ENCODE data around the gene SUN3.

DNA sequence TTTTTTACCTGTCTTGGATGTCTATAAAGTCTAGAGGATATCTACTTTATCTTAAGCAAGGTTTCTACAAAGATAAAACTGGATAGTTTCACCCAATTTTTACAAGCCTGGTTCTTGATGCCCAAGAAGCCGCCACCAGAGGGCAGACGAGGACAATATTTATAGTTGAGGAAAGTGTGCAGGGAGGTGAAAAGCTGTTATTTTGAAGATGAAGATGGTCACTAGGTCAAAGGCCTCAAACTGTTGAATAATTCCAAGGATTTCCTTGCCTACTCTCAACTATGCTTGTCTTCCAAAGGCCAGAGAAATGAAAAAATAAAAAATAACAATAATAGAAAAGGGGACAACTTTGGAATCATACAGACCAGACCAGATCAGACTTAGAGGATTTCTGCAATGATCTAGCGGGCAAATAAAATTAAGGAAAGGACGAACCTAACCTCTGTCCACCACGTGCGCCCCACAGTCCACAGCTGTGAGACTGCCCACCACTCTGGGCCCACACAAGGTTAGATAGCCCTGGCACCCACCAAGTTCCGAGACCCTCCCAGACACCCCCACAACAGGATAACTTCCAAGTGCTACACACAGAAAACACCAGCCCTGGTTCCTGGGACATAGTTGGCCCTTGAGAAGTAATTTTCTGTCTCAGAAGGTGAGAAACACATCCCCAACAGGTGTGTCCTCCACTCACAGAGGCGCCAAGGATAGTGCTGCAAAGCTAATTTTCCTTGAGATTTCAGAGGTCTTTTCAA lies 83.5 kb downstream of the SUN3 start:
- TF ChIP-seq, protein P1, sequence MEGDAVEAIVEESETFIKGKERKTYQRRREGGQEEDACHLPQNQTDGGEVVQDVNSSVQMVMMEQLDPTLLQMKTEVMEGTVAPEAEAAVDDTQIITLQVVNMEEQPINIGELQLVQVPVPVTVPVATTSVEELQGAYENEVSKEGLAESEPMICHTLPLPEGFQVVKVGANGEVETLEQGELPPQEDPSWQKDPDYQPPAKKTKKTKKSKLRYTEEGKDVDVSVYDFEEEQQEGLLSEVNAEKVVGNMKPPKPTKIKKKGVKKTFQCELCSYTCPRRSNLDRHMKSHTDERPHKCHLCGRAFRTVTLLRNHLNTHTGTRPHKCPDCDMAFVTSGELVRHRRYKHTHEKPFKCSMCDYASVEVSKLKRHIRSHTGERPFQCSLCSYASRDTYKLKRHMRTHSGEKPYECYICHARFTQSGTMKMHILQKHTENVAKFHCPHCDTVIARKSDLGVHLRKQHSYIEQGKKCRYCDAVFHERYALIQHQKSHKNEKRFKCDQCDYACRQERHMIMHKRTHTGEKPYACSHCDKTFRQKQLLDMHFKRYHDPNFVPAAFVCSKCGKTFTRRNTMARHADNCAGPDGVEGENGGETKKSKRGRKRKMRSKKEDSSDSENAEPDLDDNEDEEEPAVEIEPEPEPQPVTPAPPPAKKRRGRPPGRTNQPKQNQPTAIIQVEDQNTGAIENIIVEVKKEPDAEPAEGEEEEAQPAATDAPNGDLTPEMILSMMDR (conservative IDR thresholded peaks at IDR 0.05; ENCODE audit: low read depth, low read length): peak; percentile 91
- TF ChIP-seq EZH2 (IDR thresholded peaks at IDR 0.05; ENCODE audit: low read length, unreplicated experiment): no peak
